HS-27A (cell line): ENCODE results near the gene EHMT1.

Experiments used
- DNase-seq: peaks from one replicate; pipeline ENCODE4 v3.0.0-alpha.2; 2012; ENCODE audit warnings: low read depth, missing footprints

The EHMT1 gene

GRCh38 chr9:137829260-137829996 lies 210.6 kb downstream of the EHMT1 start:
- no peak for DNase-seq

DNA sequence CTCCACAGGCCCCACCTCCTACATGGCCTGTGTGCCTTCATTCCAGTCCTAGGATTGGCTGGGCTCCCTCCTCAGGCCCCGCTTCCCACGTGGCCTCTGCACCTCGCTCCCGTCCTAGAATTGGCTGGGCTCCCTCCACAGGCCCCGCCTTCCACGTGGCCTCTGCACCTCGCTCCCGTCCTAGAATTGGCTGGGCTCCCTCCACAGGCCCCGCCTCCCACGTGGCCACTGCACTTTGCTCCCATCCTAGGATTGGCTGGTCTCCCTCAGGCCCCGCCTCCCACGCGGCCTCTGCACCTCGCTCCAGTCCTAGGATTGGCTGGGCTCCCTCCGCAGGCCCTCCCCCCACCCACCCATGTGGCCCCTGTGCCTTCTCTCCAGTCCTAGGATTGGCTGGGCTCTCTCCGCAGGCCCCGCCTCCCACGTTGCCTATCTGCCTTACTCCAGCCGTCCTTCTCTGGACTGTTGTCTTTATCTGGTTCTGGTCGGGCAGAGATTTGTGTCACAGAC lies 213.4 kb downstream of the EHMT1 start:
- DNase-seq = no peak

- DNase-seq = no peak
These were observed 214.2 kb downstream of the EHMT1 start for GRCh38 chr9:137832830-137833590.

GRCh38 chr9:137833721-137834613 lies 215.2 kb downstream of the EHMT1 start:
- no peak for DNase-seq

- DNase-seq = no peak
These were observed 216.2 kb downstream of the EHMT1 start for GRCh38 chr9:137834846-137835546.

DNA sequence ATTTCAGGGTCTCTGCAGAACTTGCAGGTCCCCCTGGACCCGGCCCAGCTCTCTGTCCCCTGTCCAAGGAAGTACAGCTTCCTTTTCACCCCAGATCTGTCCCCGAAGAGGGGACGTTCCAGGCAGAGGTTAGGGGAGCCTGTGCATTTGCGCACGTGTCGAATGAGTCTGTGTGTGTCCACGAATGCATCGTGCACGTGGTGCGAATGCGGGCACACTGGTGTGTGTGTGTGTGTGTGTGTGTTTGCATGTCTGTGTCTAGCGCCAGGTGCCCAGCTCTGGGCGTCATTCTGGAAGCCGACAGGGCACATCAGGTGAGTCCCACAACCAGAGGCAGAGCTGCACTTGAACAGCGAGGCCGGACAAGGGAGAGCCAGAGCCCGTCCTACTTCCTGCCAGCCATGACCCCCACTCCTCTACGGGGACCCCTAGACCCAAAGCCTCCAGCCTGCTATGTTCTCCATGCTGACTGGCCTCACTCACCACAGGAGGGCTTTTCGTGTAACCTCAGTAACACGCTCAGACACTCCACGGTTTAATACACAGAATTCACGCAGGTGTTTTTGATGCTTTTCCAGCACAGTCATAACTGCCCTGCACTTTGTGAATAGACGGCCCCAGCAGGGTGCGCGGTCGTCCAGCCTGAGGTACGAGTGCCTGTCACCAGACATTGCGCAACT lies 217.5 kb downstream of the EHMT1 start:
- DNase-seq = no peak

DNA sequence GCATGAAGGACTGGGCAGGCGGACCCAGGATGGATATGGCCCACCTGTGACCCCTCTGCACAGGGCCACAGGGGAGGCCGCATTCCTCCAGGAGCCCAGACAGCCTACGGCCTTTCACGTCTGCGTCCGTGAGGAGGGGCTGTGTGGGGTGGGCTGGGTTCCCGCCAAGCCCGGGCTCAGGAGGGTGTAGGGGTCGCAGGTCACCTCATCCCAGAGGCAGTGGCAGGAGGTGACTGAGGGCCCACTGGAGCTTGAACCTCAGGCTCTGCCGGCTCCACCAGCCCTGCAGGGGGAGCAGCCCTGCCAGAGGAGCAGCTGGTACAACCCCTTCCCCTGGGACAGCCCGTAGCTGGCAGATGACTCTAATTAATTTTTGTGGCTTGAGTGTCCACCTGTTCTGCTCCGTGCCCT lies 218.0 kb downstream of the EHMT1 start:
- DNase-seq = no peak

GRCh38 chr9:137837345-137838278 lies 218.8 kb downstream of the EHMT1 start:
- DNase-seq = no peak

DNA sequence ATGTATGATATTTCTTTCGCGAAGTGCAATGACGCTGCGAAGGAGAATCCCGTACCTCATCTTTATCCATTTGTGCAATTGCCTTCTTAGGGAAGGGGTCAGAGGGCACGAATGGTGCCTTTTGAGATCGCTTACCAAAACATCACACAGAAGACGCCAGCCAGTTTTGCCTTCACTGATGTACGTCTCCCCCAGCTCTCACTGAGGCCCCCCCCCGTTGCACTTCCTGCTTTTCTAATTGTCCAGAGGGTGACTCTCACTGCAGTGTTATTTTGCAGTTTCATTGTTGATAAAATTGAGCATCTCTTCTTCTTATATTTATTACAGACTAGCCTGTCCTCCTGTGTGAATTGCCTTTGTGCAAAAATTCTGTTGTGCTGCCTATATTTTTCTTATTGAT lies 219.8 kb downstream of the EHMT1 start:
- DNase-seq = no peak

DNA sequence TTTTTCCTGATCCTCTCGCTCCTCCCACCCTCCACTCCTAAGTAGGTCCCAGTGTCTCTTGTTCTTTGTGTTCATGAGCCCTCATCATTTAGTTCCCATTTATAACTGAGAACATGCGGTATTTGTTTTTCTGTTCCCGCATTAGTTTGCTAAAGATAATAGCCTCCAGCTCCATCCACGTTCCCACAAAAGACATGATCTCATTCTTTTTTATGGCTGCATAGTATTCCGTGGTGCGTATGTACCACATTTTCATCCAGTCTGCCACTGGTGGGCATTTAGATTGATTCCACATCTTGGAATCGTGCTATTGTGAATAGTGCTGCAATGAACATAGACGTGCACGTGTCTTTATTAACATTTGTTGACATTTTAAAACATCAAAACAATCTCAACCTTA lies 224.6 kb downstream of the EHMT1 start:
- no peak for DNase-seq

DNA sequence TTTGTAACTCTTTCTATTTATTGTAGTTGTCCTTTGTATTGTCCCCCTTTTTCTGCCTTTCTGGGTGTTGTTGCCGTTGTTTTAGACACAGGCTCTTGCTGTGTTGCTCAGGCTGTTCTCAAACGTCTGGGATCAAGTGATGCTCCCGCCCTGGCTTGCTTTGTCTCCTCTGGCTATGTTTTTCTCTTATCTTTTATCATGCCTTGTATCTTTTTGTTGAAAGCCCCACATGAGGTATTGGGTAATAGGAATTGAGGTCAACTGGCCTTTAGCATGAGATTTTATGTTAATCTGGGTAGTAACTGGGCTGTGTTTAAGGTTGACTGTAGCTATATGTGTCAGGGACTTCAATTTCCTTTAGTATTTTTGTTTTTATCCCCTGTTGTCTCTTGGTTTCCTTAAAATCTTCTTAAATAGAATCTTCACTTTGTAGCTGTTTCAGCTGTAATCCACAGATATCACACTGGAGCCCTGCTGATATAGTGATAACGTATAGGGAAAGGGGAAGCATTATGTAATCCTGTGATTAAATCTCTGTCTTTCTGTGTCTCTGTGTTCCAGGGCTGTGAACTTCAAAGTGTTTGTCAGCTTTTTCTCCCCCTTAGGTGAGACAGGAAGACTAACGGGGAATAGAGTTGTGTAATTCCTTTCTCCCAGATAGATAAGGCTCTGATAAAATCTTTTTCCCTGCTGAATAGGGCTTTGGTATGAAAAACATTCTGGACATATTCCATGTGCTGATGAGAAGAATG lies 232.9 kb downstream of the EHMT1 start:
- DNase-seq = no peak

DNA sequence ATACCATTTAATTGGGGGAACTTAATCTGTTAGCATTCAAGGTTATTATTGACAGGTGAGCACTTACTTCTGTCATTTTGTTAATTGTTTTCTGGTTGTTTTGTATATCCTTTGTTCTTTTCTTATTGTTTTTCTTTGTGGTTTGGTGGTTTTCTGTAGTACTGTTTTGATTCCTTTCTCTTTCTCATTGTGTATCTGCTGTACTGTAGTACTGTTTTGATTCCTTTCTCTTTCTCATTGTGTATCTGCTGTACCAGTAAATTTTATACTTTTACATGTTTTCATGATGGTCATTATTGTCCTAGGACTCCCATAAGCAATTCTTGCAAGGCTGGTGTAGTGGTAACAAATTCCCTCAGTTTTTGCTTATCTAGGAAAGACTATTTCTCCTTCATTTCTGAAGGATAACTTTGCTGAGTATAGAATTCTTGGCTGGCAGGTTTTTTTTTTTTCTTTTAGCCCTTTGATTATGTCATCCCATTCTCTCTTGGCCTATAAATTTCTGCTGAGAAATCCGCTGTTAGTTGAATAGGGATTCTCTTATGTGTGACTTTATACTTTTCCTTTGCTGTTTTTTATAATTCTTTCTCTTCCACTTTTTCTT lies 234.7 kb downstream of the EHMT1 start:
- DNase-seq = no peak

GRCh38 chr9:137860361-137860760 lies 241.6 kb downstream of the EHMT1 start:
- DNase-seq = no peak

DNA sequence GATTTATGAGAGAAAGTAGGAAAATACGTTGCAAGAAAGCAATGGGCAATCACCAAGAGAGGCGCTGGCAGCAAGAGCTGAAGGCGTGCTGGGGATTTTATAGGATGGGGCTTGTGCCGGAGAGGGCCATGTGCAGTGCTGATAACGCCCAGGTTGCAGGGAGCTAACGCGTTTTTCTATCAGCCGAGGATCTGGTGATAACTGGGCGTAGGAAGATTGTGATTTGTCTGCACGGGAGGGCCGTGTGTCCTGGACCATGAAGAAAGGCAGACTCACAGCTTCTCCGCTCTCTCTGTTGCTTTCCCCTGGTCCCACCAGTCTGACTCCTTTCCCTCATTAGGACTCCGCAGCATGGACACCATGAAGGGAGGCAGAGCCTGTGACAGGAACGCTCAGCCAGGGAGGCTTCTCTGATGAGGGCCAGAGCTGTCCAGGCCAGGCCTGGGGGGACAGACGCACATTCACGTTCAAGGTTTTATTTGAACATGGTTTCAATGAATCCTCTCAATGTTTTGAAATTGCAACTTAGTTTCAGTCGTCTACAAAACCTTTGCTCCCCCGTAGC lies 246.9 kb downstream of the EHMT1 start:
- no peak for DNase-seq

GRCh38 chr9:137866226-137867141 lies 247.7 kb downstream of the EHMT1 start:
- DNase-seq = no peak

- DNase-seq = no peak
These were observed 251.6 kb downstream of the EHMT1 start for GRCh38 chr9:137870432-137870831.

- DNase-seq = no peak
These were observed 253.5 kb downstream of the EHMT1 start for GRCh38 chr9:137872296-137872695.
